Measurements from ENCODE around the gene ERC1. TPM values are rescaled to one million over a fixed set of nuclear protein-coding genes. Genes with fewer than 3 reads are reported as not detected.

ERC1 gene
- total and polyA plus RNA-seq, 2 donors from 2014 or later: 5.1 to 68.3 TPM

DNA sequence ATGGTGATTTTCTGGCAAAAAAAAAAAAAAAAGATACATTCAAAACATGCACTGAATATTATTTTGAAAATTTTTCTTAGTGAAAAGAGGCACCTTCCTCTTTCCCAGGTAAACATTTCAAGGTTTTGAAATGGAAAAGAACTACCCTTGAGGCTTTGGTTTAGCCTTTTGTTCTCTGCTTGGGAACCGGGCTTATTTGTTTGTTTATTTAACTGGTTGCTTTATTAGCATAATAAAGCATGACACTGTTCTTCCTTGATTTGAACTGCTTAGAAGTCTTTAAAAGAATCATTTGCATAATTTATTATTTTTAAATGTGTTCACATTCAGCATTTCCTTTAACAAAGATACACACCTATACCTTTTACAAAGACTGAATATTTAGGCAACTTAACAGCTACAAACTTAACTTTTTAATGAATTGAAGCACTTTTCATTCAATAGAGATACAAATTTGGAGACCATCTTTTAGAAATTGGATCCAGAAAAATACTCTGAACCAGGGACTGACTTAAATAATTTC lies 428.9 kb downstream of the ERC1 start:
- no peaks in the 10 kb centered on the region for H3K27me3 ChIP-seq (ENCODE audit: control insufficient read depth, insufficient read depth, low read length)
- no peak overlapping the region for H3K27ac ChIP-seq (ENCODE audit: low read depth in 2 of 2, low read length in 2 of 2)
- no peak for TF ChIP-seq CTCF (IDR thresholded peaks at IDR 0.05; ENCODE audit: borderline replicate concordance, extremely low read depth, insufficient read depth)
- intact Hi-C loops (cut with DNase I): no loop called here
- DNase-seq: no peak
- H3K4me1 ChIP-seq (ENCODE audit: control insufficient read depth in 2 of 3, insufficient read depth in 2 of 3, low read depth in 1 of 3, low read length in 3 of 3): no peaks in the 10 kb centered on the region
- no peak for FAIRE-seq
- H3K36me3 ChIP-seq (ENCODE audit: control insufficient read depth in 2 of 3, insufficient read depth in 3 of 3, low read length in 3 of 3): peaks cover 0 to 4% (median 0%) of the 10 kb centered on the region in 3 donors
- H3K9ac ChIP-seq (ENCODE audit: low read length in 3 of 3): no peak overlapping the region
- no peak overlapping the region for H3K4me3 ChIP-seq (ENCODE audit: low read length in 3 of 3)
- peaks cover 0 to 7% (median 5%) of the 10 kb centered on the region in 3 donors for H3K9me3 ChIP-seq (ENCODE audit: control insufficient read depth in 2 of 3, insufficient read depth in 1 of 3, low read length in 3 of 3)

DNA sequence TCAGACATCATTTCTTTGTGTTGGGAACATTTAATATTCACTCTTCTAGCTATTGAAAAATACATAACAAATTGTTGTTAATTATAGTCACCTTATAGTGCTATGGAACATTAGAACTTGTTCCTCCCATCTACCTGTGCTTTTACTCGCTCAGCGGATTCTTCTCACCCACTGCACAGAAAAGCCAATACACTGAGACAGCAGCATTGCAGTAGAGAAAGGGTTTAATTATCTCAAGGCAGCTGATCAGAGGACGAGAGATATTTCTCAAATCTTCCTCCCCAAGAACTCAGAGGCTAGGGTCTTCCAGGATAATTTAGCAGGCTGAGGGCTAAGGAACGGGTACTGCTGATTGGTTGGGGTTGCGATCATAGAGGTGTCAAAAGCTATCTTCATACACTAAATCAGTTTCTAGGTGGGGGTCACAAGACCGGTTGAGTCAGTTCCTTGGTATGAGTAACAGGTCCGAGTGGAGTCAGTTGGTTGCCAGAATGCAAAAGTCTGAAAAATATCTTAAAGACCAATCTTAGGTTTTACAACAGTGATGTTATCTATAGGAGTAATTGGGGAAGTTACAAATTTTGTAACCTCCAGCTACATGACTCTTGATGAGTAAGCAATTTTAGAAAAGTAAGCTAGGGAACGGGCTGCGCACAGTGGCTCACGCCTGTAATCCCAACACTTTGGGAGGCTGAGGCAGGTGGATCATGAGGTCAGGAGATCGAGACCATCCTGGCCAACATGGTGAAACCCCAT lies 430.2 kb downstream of the ERC1 start:
- Histone ChIP-seq H3K27ac (ENCODE audit: low read depth in 2 of 2, low read length in 2 of 2) (no peak overlapping the region), H3K9me3 (ENCODE audit: control insufficient read depth in 2 of 3, insufficient read depth in 1 of 3, low read length in 3 of 3) (peaks cover 0 to 7% (median 5%) of the 10 kb centered on the region in 3 donors), H3K36me3 (ENCODE audit: control insufficient read depth in 2 of 3, insufficient read depth in 3 of 3, low read length in 3 of 3) (peaks cover 0 to 4% (median 0%) of the 10 kb centered on the region in 3 donors), H3K4me1 (ENCODE audit: control insufficient read depth in 2 of 3, insufficient read depth in 2 of 3, low read depth in 1 of 3, low read length in 3 of 3) (no peaks in the 10 kb centered on the region), H3K4me3 (ENCODE audit: low read length in 3 of 3) (peak overlapping the region in 1 of 3 donors; percentile 2), H3K9ac (ENCODE audit: low read length in 3 of 3) (no peak overlapping the region), H3K27me3 (ENCODE audit: control insufficient read depth, insufficient read depth, low read length) (no peaks in the 10 kb centered on the region)
- no peak for TF ChIP-seq CTCF (IDR thresholded peaks at IDR 0.05; ENCODE audit: borderline replicate concordance, extremely low read depth, insufficient read depth)
- FAIRE-seq: no peak
- intact Hi-C loops (cut with DNase I): no loop called here
- no peak for DNase-seq

- DNase-seq: no peak
- Histone ChIP-seq H3K9ac (ENCODE audit: low read length in 3 of 3) (no peak overlapping the region), H3K9me3 (ENCODE audit: control insufficient read depth in 2 of 3, insufficient read depth in 1 of 3, low read length in 3 of 3) (peaks cover 0 to 7% (median 5%) of the 10 kb centered on the region in 3 donors), H3K36me3 (ENCODE audit: control insufficient read depth in 2 of 3, insufficient read depth in 3 of 3, low read length in 3 of 3) (peaks cover 0 to 4% (median 0%) of the 10 kb centered on the region in 3 donors), H3K27ac (ENCODE audit: low read depth in 2 of 2, low read length in 2 of 2) (no peak overlapping the region), H3K4me1 (ENCODE audit: control insufficient read depth in 2 of 3, insufficient read depth in 2 of 3, low read depth in 1 of 3, low read length in 3 of 3) (no peaks in the 10 kb centered on the region), H3K27me3 (ENCODE audit: control insufficient read depth, insufficient read depth, low read length) (no peaks in the 10 kb centered on the region), H3K4me3 (ENCODE audit: low read length in 3 of 3) (no peak overlapping the region)
- TF ChIP-seq CTCF (IDR thresholded peaks at IDR 0.05; ENCODE audit: borderline replicate concordance, extremely low read depth, insufficient read depth): no peak
- intact Hi-C loops (cut with DNase I): no loop called here
- FAIRE-seq: no peak
Measured at GRCh38 chr12:1422604-1423315, 431.7 kb downstream of the ERC1 start.

Measured in kidney (tissue), 14 donors.